ENCODE data around the gene CAPN7.

GRCh38 chr3:15283702-15284101 is 77.7 kb downstream of the CAPN7 start:
- TF ChIP-seq POLR2A (IDR thresholded peaks at IDR 0.05; ENCODE audit: extremely low read depth, insufficient read length) (no peak), CTCF (IDR thresholded peaks at IDR 0.05; ENCODE audit: low read depth, low read length) (no peak), MAX (IDR thresholded peaks at IDR 0.05; ENCODE audit: low read depth, low read length) (no peak)

Measured in NB4 (cell line).